ENCODE data around the gene PLEKHG7.
A peak's percentile ranks its signal among the peaks of the same experiment; 100 is the strongest.
"Not testable (repeated sequence)": the region's sequence is repeated elsewhere in the genome, so short reads cannot be mapped to it uniquely, and the experiment has no call there.

The PLEKHG7 gene

DNA sequence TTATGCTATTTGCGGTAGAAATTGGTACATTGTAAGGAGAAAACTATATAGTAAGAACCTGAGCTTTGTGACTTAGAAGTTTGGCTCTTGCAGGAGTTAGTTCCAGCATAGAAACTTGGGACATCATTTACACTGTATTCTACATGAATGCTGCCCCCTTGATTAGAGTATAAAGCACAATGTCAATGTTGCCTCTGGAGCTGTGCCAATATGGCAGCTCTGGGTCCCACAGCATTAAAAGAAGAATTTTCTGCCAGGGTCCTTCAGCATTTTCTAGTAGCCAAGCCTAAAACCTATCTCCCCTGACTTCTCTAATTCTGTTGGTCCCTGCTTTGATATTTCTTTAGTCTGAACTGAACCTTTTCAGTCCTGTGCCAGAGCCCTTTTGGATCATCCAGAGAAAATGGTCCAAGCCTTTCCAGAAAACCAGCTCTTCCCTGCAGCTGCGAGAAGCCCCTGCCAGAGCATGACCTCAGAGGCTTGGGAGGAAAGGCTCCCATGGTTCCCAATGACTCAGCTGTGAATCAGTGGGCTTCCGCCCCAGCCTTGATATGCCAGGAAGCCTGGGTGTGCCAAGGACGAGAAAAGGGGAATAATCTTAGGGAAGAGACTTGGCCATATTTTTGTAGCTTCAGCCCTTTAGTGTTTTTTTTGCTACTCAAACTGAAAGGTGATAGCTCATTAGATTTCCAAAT, 43.2 kb downstream of the PLEKHG7 start:
- DNase-seq (ENCODE audit: low read depth, low spot score): no peak

- DNase-seq (ENCODE audit: low read depth, low spot score): no peak
These were observed 44.4 kb downstream of the PLEKHG7 start for GRCh38 chr12:92747151-92747550.

DNA sequence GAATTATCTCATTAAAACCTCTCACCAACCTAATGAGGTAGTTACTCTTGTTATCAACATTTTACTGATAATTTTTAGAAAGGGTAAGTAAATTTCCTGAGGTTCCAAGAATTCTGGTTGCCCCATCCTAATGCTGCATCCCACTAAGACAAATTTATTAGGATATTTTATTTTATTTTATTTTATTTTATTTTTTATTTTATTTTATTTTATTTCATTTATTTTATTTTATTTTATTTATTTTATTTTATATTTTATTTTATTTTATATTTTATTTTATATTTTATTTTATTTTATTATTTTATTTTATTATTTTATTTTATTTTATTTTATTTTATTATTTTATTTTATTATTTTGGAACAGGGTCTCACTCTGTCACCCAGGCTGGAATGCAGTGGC, 46.9 kb downstream of the PLEKHG7 start:
- DNase-seq (ENCODE audit: low read depth, low spot score): not testable (repeated sequence)

DNA sequence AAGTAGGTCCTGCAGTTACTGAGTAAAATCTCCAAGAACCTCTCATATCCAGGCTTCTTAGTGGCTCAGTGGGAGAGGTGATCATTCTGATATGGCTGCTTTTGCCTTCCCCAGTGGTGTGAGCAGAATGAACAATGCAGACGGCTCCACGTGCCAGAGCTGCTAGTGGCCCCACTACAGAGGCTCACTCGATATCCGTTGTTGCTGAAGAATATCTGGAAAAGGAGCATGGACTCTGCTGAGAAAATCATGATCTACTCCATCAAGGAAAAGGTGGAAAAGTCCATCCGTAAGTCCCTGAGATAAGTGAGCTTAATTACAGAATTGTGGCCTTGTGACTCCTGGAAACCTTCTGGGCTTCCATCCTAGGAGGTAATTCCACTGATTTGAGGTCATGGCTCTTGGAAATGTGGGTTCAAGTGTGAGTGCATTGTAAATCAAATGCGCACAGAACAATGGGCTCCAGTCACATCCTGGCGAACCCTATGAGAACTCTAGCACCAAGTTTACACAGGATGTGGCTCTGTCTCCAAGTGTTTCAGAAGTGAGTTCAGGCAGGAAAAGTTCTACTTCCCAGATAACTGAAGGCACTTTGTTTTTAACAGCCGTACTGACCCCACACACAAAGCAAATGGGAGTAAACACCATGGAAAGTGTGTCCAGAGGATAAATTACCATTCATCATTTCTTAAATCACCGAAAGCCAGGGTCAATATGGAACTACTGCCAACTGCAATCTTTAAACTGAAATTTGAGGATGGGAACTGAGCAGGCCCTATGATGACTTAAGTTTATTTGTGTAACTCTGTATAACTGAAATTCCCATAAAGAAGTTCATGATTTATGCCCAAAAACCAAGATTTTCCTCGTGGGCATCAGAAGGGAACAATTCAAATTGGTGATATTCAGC, 51.4 kb downstream of the PLEKHG7 start:
- DNase-seq (ENCODE audit: low read depth, low spot score): no peak

GRCh38 chr12:92756898-92757596, 54.3 kb downstream of the PLEKHG7 start:
- no peak for DNase-seq (ENCODE audit: low read depth, low spot score)

GRCh38 chr12:92757597-92758121, 54.9 kb downstream of the PLEKHG7 start:
- DNase-seq (ENCODE audit: low read depth, low spot score): no peak

DNA sequence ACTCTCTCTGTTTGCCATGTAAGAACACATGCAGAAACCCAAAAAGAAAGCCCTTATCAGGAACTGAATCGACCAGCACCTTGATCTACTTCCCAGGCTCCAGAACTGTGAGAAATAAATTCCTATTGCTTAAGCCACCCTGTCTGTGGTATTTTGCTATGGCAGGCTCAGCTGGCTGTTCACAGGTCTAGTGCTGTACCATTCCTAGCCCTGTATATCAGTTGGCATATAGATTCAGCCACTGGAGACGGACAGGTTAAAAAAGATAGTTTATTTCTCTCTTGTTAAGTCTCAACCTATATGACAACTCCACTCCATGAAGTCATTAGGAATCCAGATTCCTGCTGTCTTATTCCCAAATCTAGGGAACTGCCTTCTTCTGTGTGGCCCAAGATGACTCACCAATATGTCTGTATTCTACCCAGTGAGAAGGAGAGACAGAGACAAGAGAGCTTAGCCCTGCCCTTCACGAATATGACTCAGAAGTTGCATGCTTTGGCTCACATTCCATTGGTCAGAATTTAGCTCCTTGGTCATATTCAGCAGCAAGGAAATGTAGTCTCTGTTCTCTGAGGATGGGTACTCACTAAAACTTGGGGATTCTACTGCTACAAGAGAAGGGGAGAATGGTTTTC, 57.0 kb downstream of the PLEKHG7 start:
- no peak for DNase-seq (ENCODE audit: low read depth, low spot score)

DNA sequence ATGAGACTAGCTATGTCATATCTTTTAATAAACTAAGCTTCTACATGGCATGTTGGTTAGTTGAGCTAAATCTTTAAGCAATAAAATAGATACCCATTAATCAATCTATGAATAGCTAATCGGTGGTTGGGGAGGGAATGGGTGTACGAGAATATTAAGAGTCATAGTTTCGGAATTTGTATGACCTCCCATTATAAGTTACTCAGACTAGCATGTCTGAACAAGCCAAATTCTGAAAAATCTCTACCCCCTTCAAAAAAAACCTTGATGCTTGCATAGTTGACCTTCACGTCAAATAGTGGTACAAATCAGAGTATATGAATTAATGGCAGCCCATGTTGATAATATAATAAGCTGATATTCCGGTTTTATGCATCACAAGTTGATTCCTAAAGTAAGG, 60.0 kb downstream of the PLEKHG7 start:
- no peak for DNase-seq (ENCODE audit: low read depth, low spot score)

DNA sequence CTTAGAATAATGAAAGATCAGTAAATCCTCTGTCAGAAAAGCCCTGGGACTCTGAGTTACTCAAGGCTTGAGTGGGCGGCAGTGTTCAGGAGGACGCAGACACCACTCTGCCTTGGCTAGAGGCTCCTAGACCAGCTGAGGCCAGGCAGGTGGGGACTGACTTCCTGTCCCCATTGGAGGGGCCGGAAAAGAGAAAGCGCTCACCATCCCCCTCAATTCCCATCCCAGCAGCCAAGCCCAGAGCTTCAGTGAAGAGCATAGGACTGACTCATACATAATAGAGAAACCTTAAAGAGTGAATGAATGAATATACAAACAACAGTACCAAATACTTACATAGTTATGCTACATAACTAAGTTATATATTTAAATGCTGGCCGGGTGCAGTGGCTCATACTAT, 62.0 kb downstream of the PLEKHG7 start:
- no peak for DNase-seq (ENCODE audit: low read depth, low spot score)

DNA sequence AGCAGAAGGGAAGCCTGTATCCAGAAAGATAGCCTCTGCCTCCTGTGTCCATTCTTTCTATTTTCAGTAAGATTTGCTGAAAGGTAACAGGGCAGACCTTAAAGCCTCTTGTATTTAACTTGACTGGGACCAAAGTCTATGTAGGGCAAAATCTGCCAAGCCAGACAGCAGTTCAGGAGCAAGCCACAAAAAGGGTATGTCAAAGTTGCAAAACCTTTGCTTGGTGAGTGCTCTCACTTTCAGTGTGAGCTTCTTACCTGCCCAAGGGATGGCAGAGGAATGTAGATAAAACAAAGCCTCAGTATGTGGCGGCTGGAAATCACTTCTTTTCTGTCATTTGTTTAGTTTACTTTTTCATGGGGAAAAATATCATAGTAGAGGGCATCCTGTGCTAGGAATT, 63.1 kb downstream of the PLEKHG7 start:
- no peak for DNase-seq (ENCODE audit: low read depth, low spot score)

- DNase-seq (ENCODE audit: low read depth, low spot score): no peak
These were observed 66.5 kb downstream of the PLEKHG7 start for GRCh38 chr12:92769124-92769901.

GRCh38 chr12:92771001-92771400, 68.2 kb downstream of the PLEKHG7 start:
- DNase-seq (ENCODE audit: low read depth, low spot score): no peak

GRCh38 chr12:92775416-92775815, 72.6 kb downstream of the PLEKHG7 start:
- no peak for DNase-seq (ENCODE audit: low read depth, low spot score)

DNA sequence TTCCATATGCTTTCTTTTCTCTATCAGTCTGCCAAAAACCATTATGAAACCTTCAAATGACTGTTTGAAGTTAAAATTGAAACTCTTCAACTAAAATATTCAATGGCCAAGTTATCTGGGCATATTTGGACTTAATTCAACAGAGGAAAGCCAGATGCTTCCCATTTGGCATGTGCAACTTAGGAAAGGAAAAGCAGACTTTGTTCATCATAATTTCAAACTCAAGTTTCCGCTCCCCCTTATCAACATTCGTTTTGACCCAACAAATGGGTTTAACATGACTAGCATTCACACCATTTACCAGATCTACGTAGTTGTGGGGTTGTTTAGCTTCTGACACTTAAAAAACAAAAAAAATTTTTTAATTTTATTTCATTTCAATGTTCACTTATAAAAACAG, 75.7 kb downstream of the PLEKHG7 start:
- DNase-seq (ENCODE audit: low read depth, low spot score): no peak

DNA sequence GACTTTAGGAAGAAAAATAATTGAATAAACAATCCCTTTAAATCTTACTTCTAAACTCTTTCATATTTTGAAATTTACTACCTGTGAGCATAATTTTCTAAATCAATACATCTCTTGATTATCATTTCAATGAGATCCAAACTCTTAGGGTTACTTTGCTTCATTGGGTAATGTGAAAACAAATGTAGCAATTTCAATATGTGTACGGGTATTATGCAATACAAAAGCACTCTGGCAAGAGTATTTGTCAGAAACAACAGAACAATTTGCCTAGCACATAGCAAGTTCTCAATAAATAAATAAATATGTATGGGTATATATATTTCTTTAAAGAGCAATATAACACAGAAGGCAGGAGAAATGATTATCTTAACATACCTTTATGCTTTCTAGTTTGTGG, 77.1 kb downstream of the PLEKHG7 start:
- no peak for DNase-seq (ENCODE audit: low read depth, low spot score)

GRCh38 chr12:92784356-92784755, 81.6 kb downstream of the PLEKHG7 start:
- DNase-seq (ENCODE audit: low read depth, low spot score): no peak

GRCh38 chr12:92784797-92785562, 82.2 kb downstream of the PLEKHG7 start:
- DNase-seq (ENCODE audit: low read depth, low spot score): peak; percentile 48

- no peak for DNase-seq (ENCODE audit: low read depth, low spot score)
These were observed 82.8 kb downstream of the PLEKHG7 start for GRCh38 chr12:92785563-92785950.

- no peak for DNase-seq (ENCODE audit: low read depth, low spot score)
These were observed 83.3 kb downstream of the PLEKHG7 start for GRCh38 chr12:92786045-92786444.

DNA sequence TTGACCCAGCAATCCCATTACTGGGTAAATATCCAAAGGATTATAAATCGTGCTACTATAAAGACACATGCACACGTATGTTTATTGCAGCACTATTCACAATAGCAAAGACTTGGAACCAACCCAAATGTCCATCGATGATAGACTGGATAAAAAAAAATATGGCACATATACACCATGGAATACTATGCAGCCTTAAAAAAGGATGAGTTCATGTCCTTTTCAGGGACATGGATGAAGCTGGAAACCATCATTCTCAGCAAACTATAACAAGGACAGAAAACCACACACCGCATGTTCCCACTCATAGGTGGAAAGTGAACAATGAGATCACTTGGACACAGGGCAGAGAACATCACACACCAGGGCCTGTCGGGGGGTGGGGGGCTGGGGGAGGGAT, 91.6 kb downstream of the PLEKHG7 start:
- DNase-seq (ENCODE audit: low read depth, low spot score): not testable (repeated sequence)
